Daoy (cell line): Measurements from ENCODE around the gene WDFY2. TPM values are rescaled to one million over a fixed set of nuclear protein-coding genes. Genes with fewer than 3 reads are reported as not detected.

Experiments
- DNase-seq: peaks from one replicate; pipeline ENCODE4 v3.0.0-alpha.2; 2015; ENCODE audit warnings: low read depth
- total RNA-seq: library from RNA; depleted of rRNA; stranded (reverse); fragments of >200 nt; shearing (Covaris generic); gene quantifications from 2 replicates; pipeline ENCODE4 v1.2.3, GENCODE V29; 2014

WDFY2 gene
- total RNA-seq, 1 experiment from 2014 or later, result 4.5 TPM

GRCh38 chr13:51738226-51738905, 154.1 kb downstream of the WDFY2 start:
- DNase-seq, result no peak

- no peak for DNase-seq
Observed at GRCh38 chr13:51739027-51739764, 154.9 kb downstream of the WDFY2 start.

GRCh38 chr13:51740698-51741097, 156.4 kb downstream of the WDFY2 start:
- no peak for DNase-seq

- DNase-seq, result no peak
Observed at GRCh38 chr13:51742031-51742430, 157.8 kb downstream of the WDFY2 start.

- no peak for DNase-seq
Observed at GRCh38 chr13:51742611-51743010, 158.3 kb downstream of the WDFY2 start.

- no peak for DNase-seq
Observed at GRCh38 chr13:51745243-51745642, 161.0 kb downstream of the WDFY2 start.

GRCh38 chr13:51746802-51747201, 162.5 kb downstream of the WDFY2 start:
- DNase-seq, result no peak

- no peak for DNase-seq
Observed at GRCh38 chr13:51747438-51748434, 163.5 kb downstream of the WDFY2 start.

GRCh38 chr13:51756651-51757050, 172.4 kb downstream of the WDFY2 start:
- no peak for DNase-seq

- DNase-seq, result no peak
Observed at GRCh38 chr13:51758691-51759090, 174.4 kb downstream of the WDFY2 start.

- DNase-seq, result no peak
Observed at GRCh38 chr13:51759240-51759639, 175.0 kb downstream of the WDFY2 start.

GRCh38 chr13:51760592-51760991, 176.3 kb downstream of the WDFY2 start:
- peak; percentile 9 for DNase-seq

- no peak for DNase-seq
Observed at GRCh38 chr13:51761643-51762350, 177.5 kb downstream of the WDFY2 start.

- DNase-seq, result no peak
Observed at GRCh38 chr13:51763486-51763885, 179.2 kb downstream of the WDFY2 start.

GRCh38 chr13:51764184-51765141, 180.2 kb downstream of the WDFY2 start:
- DNase-seq, result peak; percentile 66

- DNase-seq, result no peak
Observed at GRCh38 chr13:51765142-51765515, 180.9 kb downstream of the WDFY2 start.

- no peak for DNase-seq
Observed at GRCh38 chr13:51767100-51767499, 182.8 kb downstream of the WDFY2 start.

GRCh38 chr13:51768378-51768921, 184.2 kb downstream of the WDFY2 start:
- no peak for DNase-seq

- no peak for DNase-seq
Observed at GRCh38 chr13:51768976-51769375, 184.7 kb downstream of the WDFY2 start.
